HepG2 (cell line): Measurements from ENCODE around the gene KIAA0825. TPM values are rescaled to one million over a fixed set of nuclear protein-coding genes. Genes with fewer than 3 reads are reported as not detected.

Source experiments
- ADNP ChIP-seq: sonication (generic); formaldehyde crosslinking; IDR thresholded peaks from 2 replicates; pipeline ENCODE4 v1.4.0; 2020; ENCODE audit warnings: missing genetic modification reagents
- CENPBD1 ChIP-seq: sonication (generic); formaldehyde crosslinking; IDR thresholded peaks from 2 replicates; pipeline ENCODE4 v1.8.0; 2022; ENCODE audit warnings: missing genetic modification reagents, low read depth, mild to moderate bottlenecking, borderline replicate concordance
- ETS1 ChIP-seq: sonication (generic); formaldehyde crosslinking; IDR thresholded peaks from 2 replicates; pipeline ENCODE4 v1.4.0; 2020; ENCODE audit warnings: missing genetic modification reagents
- HOMEZ ChIP-seq: IDR thresholded peaks from 2 replicates; pipeline ENCODE4 v1.6.1; 2016; ENCODE audit warnings: low read depth
- HOXA5 ChIP-seq: sonication (generic); formaldehyde crosslinking; IDR thresholded peaks from 2 replicates; pipeline ENCODE4 v1.4.0; 2020; ENCODE audit warnings: missing genetic modification reagents
- HOXD1 ChIP-seq: sonication (generic); formaldehyde crosslinking; IDR thresholded peaks from 2 replicates; pipeline ENCODE4 v1.5.0; 2020; ENCODE audit warnings: missing genetic modification reagents
- MED1 ChIP-seq: sonication (generic); formaldehyde crosslinking; IDR thresholded peaks from 2 replicates; pipeline ENCODE4 v1.4.0; 2020; ENCODE audit warnings: missing genetic modification reagents
- REPIN1 ChIP-seq: sonication (generic); formaldehyde crosslinking; IDR thresholded peaks from 2 replicates; pipeline ENCODE4 v1.8.0; 2022; ENCODE audit warnings: missing genetic modification reagents, low read depth, mild to moderate bottlenecking, borderline replicate concordance
- YEATS4 ChIP-seq: sonication (generic); formaldehyde crosslinking; IDR thresholded peaks from 2 replicates; pipeline ENCODE4 v1.4.0; 2020; ENCODE audit warnings: missing genetic modification reagents, borderline replicate concordance
- ZFX ChIP-seq: sonication (generic); formaldehyde crosslinking; IDR thresholded peaks from 2 replicates; pipeline ENCODE4 v1.4.0; 2020; ENCODE audit warnings: mild to moderate bottlenecking, low read depth, missing genetic modification reagents, moderate library complexity
- ZKSCAN1 ChIP-seq: fragments of 150-350 bp; IDR thresholded peaks from 2 replicates; pipeline ENCODE4 v1.6.1; 2014; ENCODE audit warnings: low read length
- ZNF282 ChIP-seq: fragments of 450-650 bp; IDR thresholded peaks from 2 replicates; pipeline ENCODE4 v1.6.1; 2018; ENCODE audit not compliant: partially characterized antibody
- ZNF296 ChIP-seq: sonication (generic); formaldehyde crosslinking; conservative IDR thresholded peaks from 2 replicates; pipeline ENCODE4 v1.5.0; 2020; ENCODE audit warnings: mild to moderate bottlenecking, missing genetic modification reagents
- ZNF510 ChIP-seq: sonication (generic); formaldehyde crosslinking; IDR thresholded peaks from 2 replicates; pipeline ENCODE4 v1.4.0; 2020; ENCODE audit warnings: low read depth, mild to moderate bottlenecking, missing genetic modification reagents
- ZNF512 ChIP-seq: sonication (generic); formaldehyde crosslinking; IDR thresholded peaks from 2 replicates; pipeline ENCODE4 v1.4.0; 2020; ENCODE audit warnings: mild to moderate bottlenecking, missing genetic modification reagents
- ZNF556 ChIP-seq: sonication (generic); formaldehyde crosslinking; IDR thresholded peaks from 2 replicates; pipeline ENCODE4 v1.4.0; 2020; ENCODE audit warnings: mild to moderate bottlenecking, missing genetic modification reagents, borderline replicate concordance
- ZNF597 ChIP-seq: sonication (generic); formaldehyde crosslinking; IDR thresholded peaks from 2 replicates; pipeline ENCODE4 v1.5.0; 2020; ENCODE audit warnings: missing genetic modification reagents
- ZNF704 ChIP-seq: sonication (generic); formaldehyde crosslinking; IDR thresholded peaks from 2 replicates; pipeline ENCODE4 v1.8.1; 2023; ENCODE audit warnings: mild to moderate bottlenecking, inconsistent platforms, moderate library complexity, missing genetic modification reagents, borderline replicate concordance
- ZNF766 ChIP-seq: sonication (generic); formaldehyde crosslinking; IDR thresholded peaks from 2 replicates; pipeline ENCODE4 v1.5.0; 2020; ENCODE audit warnings: missing genetic modification reagents, borderline replicate concordance
- polyA plus RNA-seq, 8 experiments: library from polyadenylated mRNA; depleted of rRNA in 3 of 8; stranded (reverse) in 7 of 8; unstranded in 1 of 8; fragments of >200 nt; fragmentation: Illumina TruSeq in 4 of 8; extraction: Trizol in 4 of 8; gene quantifications; 2 replicates each; pipeline versions ENCODE4 v1.2.1 to v1.2.3, GENCODE V29; 2011 to 2016; ENCODE audit warnings: low read depth in 4 of 8, missing spikeins in 1 of 8, mixed read lengths in 1 of 8; ENCODE audit not compliant: insufficient read depth in 1 of 8
- total RNA-seq, 5 experiments: library from RNA; depleted of rRNA; stranded (reverse); fragments of >200 nt; fragmentation: Illumina TruSeq; extraction: Trizol; gene quantifications; 2 replicates each; pipeline ENCODE4 v1.2.3, GENCODE V29; 2016; ENCODE audit warnings: low read depth in 1 of 5
- TF ChIP-seq, protein P1 (sequence below): sonication (generic); formaldehyde crosslinking; IDR thresholded peaks from 2 replicates; pipeline ENCODE4 v1.8.0; 2022; ENCODE audit warnings: missing genetic modification reagents, mild to moderate bottlenecking, borderline replicate concordance

Gene KIAA0825
- total and polyA plus RNA-seq, 2 of the 13 experiments (the other 11 are each of a cell fraction or from before 2014, with no cell fraction given), result 0.05 to 0.51 TPM

GRCh38 chr5:94111209-94112004, 507.0 kb downstream of the KIAA0825 start (continued):
- peak; percentile 64; the same call in 1 of the 2 replicates for TF ChIP-seq REPIN1
- TF ChIP-seq, protein P1, sequence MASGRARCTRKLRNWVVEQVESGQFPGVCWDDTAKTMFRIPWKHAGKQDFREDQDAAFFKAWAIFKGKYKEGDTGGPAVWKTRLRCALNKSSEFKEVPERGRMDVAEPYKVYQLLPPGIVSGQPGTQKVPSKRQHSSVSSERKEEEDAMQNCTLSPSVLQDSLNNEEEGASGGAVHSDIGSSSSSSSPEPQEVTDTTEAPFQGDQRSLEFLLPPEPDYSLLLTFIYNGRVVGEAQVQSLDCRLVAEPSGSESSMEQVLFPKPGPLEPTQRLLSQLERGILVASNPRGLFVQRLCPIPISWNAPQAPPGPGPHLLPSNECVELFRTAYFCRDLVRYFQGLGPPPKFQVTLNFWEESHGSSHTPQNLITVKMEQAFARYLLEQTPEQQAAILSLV (CRISPR knock-in tag), result peak; percentile 80
- peak; percentile 31; the same call in 1 of the 2 replicates for TF ChIP-seq HOXA5 (CRISPR knock-in tag)
- TF ChIP-seq ZNF766, result peak; percentile 82; the same call in 1 of the 2 replicates
- peak; percentile 36; the same call in 1 of the 2 replicates for TF ChIP-seq ZNF704
- TF ChIP-seq HOMEZ (CRISPR knock-in tag), result peak; percentile 97
- TF ChIP-seq ZNF510 (CRISPR knock-in tag), result no peak
- TF ChIP-seq YEATS4, result peak; percentile 89
- TF ChIP-seq ZNF597 (CRISPR knock-in tag), result no peak
- 0 out of 2 replicates have a peak, but pooled peaks have one; percentile 18 for TF ChIP-seq ADNP (CRISPR knock-in tag)
- TF ChIP-seq ZNF556 (CRISPR knock-in tag), result peak; percentile 63
- TF ChIP-seq ZNF512 (CRISPR knock-in tag), result no peak
- no peak for TF ChIP-seq ZNF282
- TF ChIP-seq ZKSCAN1, result no peak
- no peak for TF ChIP-seq CENPBD1 (CRISPR knock-in tag)
- peak; percentile 65 for TF ChIP-seq MED1 (CRISPR knock-in tag)
- no peak for TF ChIP-seq ETS1
- no peak for TF ChIP-seq ZNF296 (CRISPR knock-in tag)
- peak; percentile 97 for TF ChIP-seq ZFX (CRISPR knock-in tag)
- TF ChIP-seq HOXD1 (CRISPR knock-in tag), result peak; percentile 32; the same call in 1 of the 2 replicates
